ENCODE data around the gene RNFT2.
"Not testable (repeated sequence)": the region's sequence is repeated elsewhere in the genome, so short reads cannot be mapped to it uniquely, and the experiment has no call there.

RNFT2 gene

GRCh38 chr12:116745554-116745953, 7.4 kb downstream of the RNFT2 start:
- DNase-seq, result no peak

GRCh38 chr12:116749884-116750283, 11.8 kb downstream of the RNFT2 start:
- no peak for DNase-seq

- no peak for DNase-seq
These were observed 12.2 kb downstream of the RNFT2 start for GRCh38 chr12:116750298-116750697.

- DNase-seq, result not testable (repeated sequence)
These were observed 16.0 kb downstream of the RNFT2 start for GRCh38 chr12:116754097-116754496.

GRCh38 chr12:116754783-116755182, 16.7 kb downstream of the RNFT2 start:
- DNase-seq, result not testable (repeated sequence)

GRCh38 chr12:116759783-116760621, 21.9 kb downstream of the RNFT2 start:
- no peak for DNase-seq

- no peak for DNase-seq
These were observed 22.5 kb downstream of the RNFT2 start for GRCh38 chr12:116760622-116761020.

GRCh38 chr12:116761499-116761898, 23.4 kb downstream of the RNFT2 start:
- no peak for DNase-seq

GRCh38 chr12:116765271-116765670, 27.2 kb downstream of the RNFT2 start:
- DNase-seq, result no peak

GRCh38 chr12:116766285-116766684, 28.2 kb downstream of the RNFT2 start:
- no peak for DNase-seq

GRCh38 chr12:116766746-116767145, 28.6 kb downstream of the RNFT2 start:
- DNase-seq, result no peak

GRCh38 chr12:116771651-116772050, 33.5 kb downstream of the RNFT2 start:
- no peak for DNase-seq

- no peak for DNase-seq
These were observed 35.2 kb downstream of the RNFT2 start for GRCh38 chr12:116773276-116773731.

GRCh38 chr12:116774020-116774419, 35.9 kb downstream of the RNFT2 start:
- DNase-seq, result no peak

- DNase-seq, result no peak
These were observed 39.1 kb downstream of the RNFT2 start for GRCh38 chr12:116777245-116777644.

- DNase-seq, result no peak
These were observed 41.5 kb downstream of the RNFT2 start for GRCh38 chr12:116779597-116779996.

- DNase-seq, result no peak
These were observed 42.8 kb downstream of the RNFT2 start for GRCh38 chr12:116780942-116781341.

GRCh38 chr12:116783525-116784237, 45.6 kb downstream of the RNFT2 start:
- no peak for DNase-seq

GRCh38 chr12:116784238-116784612, 46.1 kb downstream of the RNFT2 start:
- DNase-seq, result no peak

- not testable (repeated sequence) for DNase-seq
These were observed 51.4 kb downstream of the RNFT2 start for GRCh38 chr12:116789562-116789961.

- DNase-seq, result no peak
These were observed 52.0 kb downstream of the RNFT2 start for GRCh38 chr12:116790066-116790465.

GRCh38 chr12:116792403-116792802, 54.3 kb downstream of the RNFT2 start:
- no peak for DNase-seq

- DNase-seq, result no peak
These were observed 56.6 kb downstream of the RNFT2 start for GRCh38 chr12:116794725-116795124.

- no peak for DNase-seq
These were observed 59.8 kb downstream of the RNFT2 start for GRCh38 chr12:116797885-116798284.
